ENCODE data around the gene IGLON5.

- TF ChIP-seq POLR2AphosphoS5 (IDR thresholded peaks at IDR 0.05) (no peak), CTCF (IDR thresholded peaks at IDR 0.05) (no peak)
Measured at GRCh38 chr19:51365211-51365964, 53.9 kb downstream of the IGLON5 start.

All from gastroesophageal sphincter (tissue), 3 donors.